Activated T-helper 1 cell treated with anti-CD3 and anti-CD28 coated beads, Interleukin-2, amount 50 U/mL, for 16 hours (primary cell): ENCODE measurements around the gene MYL12A.
"Not testable (repeated sequence)": the region's sequence is repeated elsewhere in the genome, so short reads cannot be mapped to it uniquely, and the experiment has no call there.

Experiments used
- DNase-seq, 2 donors: peaks; one replicate each; pipeline ENCODE4 v3.0.0-alpha.2; 2020; ENCODE audit warnings: low read depth in 1 of 2, low spot score in 1 of 2

The MYL12A gene

DNA sequence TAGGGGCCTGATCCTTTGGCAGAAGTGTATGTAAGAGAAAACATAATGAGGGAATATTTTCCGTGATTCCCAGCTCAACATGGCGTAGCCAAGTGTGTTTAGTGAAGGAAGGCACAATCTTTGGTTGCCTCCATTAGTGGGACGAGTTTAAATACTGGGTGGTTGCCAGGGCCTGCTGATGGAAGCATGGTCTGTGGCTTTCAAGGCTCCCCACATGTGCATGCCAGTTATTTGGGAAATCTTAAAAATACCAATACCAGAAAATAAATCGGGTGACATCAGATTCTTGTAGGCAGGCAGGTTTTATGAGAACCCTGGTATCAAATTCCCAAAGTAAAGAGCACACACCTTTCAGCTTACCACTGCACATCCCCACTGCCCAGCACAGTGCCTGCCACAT, 7.1 kb downstream of the MYL12A start:
- DNase-seq, result no peak

DNA sequence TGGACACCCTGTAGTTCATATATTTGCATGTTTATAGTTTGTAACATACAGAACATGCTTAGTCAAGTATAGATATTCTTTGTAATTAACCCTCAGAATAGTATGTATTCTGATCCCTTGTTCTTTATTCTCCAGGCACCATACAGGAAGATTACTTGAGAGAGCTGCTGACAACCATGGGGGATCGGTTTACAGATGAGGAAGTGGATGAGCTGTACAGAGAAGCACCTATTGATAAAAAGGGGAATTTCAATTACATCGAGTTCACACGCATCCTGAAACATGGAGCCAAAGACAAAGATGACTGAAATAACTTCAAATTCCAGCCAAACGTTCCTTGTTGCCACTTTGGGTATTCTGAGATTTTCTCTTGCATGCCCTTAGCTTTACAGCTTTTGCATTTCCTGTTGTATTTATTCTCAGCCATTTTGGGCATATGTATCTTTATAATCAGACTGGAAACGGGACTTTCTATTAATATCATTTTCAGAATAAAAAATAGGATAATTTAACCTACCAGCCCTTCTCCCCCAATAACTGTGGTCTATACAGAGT, 8.1 kb downstream of the MYL12A start:
- DNase-seq, result no peak

DNA sequence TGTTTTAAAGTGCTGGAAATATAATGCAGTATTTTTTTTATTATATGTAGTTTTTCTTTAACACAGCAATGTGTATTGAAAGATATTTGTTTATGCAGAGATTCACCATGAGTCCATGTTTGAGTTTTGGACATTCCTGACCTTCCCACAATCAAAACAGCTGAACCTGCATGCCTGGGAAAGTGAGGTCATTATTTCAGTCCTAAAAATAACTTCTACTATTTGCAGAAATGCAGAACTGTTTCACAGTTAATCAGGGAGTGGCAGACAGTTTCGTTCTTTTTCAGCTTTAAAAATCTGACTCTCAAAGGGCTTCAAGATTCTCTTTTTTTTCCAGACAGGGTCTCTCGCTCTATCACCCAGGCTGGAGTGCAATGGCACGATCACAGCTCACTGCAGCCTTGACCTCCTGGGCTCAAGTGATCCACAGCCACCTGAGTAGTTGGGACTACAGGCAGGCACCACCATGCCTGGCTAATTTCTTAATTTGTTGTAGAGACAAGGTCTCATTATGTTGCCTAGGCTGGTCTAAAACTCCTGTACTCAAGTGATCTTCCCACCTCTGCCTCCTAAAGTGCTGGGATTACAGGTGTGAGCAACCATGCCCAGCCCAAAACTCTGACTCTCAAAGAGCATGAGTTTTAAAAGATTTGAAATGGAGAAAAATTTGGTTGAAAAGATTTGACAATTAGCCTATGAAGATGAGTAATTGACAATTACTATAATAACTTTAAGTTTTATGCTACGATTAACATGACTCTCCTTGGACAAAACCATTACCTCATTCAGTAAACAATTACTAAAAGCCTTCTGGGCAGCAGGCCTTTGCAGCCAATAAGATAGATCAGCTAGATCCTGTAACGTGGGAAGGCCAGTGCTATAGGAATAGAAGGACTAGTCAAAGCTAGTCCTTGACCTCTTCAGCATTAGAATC, 9.4 kb downstream of the MYL12A start:
- DNase-seq, result no peak

DNA sequence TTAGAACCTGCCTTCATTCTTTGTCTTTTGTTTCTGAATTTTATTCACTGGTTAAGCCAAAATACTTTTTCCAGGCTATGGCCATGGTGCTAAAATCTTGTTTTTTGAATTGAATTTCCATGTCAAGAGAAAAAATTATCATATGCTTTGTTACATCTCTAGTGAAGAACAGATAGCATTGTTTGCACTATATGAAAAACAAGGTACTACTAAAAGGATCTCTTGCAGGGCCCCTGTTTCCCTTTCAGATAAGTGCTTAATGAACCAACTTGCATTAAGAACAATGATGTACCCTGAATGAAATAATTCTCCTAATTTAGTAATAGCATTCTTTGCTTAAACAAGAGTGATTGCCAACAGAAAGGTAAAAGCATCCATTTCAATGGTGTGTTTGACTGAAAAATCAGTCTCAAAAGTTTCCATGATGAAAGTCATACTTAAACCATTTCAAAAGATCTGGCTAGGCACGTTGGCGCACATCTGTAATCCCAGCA, 10.1 kb downstream of the MYL12A start:
- no peak for DNase-seq

DNA sequence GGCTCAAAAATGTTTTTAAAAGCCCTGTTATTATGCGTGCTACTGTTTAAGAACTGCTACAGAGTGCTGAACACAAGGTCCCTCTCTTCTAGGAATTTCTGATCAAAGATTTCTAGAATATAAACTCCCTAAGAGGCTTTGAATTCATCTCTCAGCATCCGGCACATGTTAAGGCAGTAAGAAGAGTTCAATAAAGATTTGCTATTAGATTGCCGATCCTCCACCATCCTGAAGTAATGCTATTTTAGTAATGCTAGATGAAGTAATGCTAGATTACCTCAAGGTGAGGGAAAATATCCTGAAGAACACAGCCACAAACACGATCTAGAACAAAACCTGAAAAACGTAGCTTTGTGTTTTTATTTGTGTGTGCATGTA, 13.4 kb downstream of the MYL12A start:
- DNase-seq, result no peak

DNA sequence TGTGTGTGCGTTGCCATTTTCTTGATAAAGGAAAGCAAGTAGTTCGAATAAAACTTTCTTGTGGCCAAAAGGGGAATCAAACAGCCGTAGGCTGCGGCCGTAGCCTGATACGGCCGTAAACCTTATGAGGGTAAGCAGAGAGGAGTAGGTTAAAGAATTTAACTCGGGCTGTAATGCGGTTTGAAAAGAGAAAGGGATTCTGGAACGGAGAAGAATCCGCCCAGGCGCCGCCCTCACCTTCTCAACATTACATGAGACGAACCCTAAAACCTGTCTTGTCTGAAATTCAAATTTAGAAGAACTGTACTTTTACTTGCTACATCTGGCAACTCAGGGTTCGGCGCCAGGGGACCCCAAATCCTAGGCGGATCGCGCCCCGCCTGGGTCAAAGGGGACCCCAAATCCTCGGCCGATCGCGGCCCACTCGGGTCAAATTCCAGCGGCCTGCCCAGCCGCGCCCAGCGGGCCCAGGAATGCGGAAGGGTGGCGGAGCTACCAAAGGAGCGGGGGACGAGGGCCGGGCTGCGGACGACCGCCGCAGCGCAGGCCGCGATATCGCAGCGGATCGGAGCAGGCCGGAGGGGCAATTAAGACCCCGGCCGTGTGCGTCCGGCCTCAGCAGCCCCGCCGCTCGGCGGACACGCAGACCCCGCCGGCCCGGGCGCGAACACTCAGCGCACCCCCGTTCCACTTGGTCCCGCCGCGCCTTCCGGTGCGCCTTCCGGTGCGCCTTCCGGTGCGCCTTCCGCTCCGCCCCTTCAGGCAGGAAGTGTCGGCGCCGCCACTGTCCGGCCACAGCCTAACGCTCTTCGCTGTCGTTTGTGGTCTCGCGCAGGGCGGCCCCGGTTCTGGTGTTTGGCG, 14.0 kb downstream of the MYL12A start, which contains the start of gene MYL12B:
Gene MYL12B (plus strand): TSS at position 761 of the 861 bp plus-strand sequence. CDS start 10,766 bp downstream, outside the sequence.
- peak; percentile 60 to 70 for DNase-seq

DNA sequence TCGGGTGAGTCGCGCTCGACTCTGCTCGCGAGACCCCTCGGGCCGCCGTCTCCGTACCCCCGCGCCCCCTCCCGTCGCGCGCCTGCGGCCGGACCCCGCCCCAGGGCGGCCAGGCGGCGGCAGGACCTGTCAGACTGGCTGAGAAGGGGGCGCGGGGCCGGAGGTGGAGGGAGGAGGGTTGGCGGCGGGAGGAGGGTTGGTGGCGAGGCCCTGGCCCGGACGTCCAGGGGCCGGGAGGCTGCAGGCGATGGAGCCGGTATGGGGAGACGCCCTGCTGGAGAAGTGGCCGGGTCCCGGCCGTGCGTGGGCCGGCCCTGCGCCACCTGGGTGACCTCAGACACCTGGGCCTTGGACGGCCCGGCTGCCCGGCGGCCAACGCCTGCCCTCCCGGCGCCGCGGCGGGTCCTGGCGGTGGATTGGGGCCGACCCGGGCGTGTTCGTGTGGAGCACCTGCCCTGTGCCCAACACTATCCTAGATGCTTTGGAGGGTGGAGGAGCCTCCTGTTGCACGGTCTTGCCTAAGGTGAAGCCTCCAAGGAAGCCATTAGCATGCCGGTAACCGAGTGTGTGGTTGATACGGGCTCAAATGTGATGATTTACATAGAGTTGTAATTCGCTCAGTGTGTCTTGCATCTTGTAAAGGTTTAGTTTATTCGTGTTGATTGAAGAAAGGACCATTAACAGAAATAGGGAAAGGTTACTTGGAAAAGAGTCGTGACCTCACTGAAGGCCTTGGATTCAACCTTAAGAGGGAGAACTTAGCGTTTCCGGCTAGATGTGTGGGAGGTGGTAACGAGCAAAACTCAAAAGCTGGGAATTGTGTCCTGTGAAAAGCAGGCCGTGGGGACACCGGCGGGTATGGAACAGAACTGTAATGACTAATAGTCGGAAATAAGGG, 14.9 kb downstream of the MYL12A start:
- DNase-seq, result peak in 1 of 2 donors; percentile 15

DNA sequence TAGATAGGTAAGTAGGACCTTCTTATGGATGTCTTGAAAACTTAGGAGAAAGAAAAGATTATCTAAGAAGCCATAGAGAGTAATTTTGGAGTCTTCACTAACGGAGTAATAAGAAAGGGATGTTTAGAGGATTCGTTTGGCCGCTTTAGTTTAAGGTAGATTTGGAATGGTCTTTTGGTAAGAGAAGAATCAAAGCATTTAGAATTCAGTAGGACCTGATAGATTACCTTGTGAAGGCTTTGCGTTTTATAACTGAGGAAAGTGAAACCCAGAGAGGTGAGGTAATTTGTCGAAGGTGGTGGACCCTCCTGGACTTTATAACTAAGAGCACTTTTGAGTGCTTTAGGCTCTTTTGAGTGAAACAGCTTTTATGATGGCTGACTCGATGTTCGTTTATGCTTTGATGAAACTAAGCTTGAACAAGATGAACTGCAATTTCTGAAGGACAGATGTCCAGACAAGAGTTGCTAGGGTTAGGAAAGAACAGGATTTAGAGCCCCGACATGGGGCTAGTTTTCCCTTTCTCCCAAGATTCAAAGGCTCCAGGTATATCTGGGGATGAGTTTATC, 15.6 kb downstream of the MYL12A start:
- no peak for DNase-seq

DNA sequence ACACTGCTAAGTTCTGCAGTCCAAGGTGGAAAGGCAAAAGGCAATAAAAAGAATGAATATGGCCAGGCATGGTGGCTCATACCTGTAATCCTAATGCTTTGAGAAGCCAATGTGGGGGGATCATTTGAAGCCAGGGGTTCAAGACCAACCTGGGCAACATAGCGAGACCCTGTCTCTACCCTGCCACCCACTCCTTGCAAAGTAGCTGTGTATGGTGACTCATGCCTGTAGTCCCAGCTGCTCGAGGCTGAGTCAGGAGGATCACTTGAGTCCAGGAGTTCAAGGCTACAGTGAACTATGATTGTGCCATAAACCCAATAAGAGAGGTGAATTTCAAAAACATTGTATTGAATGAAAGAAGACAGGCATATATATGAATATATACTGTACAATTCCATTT, 16.8 kb downstream of the MYL12A start:
- no peak for DNase-seq

DNA sequence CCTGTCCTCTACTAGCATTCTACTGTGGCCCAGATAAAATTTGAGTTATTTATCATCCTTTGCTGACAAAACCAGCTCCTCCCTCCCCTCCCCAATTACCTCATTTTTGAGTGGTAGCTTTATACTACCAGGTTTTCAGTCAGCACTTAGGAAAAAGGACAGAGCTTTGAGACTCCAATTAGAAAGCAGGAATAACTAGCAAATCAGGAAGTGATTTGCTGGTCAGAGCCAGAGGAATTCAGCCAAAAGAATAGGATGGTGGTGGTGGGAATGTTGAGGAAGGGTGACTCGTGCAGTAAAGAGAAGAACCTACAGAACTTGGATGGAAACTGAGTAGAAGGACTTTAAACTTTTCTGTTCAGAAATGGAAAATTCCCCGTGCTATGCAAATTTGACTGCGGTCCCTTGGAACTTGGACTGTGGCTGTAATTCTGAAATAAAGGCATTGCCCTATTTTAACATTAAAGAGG, 18.0 kb downstream of the MYL12A start:
- no peak for DNase-seq

DNA sequence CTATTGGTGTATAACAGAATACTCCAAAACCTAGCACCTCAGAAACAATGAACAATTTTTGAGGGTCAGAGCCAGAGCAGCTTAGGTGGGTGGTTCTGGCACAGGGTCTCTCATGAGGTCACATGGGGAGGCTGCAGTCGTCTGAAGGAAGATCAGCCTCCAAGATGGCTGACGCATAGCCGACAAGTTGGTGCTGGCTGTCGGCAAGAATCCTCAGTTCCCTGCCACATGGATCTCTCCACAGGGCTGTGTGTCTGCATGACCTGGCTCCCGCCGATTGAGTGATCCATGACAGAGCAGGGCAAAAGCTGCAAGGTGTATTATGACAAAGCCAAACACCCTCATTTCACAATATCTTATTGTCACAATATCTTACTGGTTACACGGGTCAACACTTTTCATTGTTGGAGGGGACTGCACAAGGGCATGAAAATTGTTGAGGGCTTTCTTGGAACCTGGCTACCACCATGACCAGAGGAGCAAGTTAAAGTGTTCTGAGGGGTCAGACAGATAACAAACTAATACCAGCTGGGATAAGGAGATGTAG, 18.5 kb downstream of the MYL12A start:
- DNase-seq, result no peak

DNA sequence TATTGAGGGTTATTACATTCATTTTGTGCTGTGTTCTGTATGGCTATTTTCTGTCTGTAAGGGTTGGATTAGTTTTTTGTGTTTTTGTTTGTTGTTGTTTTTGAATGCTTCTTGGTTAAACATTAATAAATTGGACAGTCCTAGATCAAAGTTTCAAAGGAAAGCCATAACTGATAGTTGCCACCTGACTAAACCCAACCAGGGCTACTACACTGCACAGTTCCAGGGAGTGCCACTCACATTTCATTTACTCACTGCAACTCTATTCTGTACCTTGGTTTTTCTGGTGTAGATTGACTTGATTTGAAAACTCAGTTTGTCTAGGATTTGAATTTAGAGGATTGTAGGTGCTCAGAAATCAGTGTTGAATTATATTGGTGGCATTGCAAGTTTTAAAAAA, 20.7 kb downstream of the MYL12A start:
- DNase-seq, result no peak

DNA sequence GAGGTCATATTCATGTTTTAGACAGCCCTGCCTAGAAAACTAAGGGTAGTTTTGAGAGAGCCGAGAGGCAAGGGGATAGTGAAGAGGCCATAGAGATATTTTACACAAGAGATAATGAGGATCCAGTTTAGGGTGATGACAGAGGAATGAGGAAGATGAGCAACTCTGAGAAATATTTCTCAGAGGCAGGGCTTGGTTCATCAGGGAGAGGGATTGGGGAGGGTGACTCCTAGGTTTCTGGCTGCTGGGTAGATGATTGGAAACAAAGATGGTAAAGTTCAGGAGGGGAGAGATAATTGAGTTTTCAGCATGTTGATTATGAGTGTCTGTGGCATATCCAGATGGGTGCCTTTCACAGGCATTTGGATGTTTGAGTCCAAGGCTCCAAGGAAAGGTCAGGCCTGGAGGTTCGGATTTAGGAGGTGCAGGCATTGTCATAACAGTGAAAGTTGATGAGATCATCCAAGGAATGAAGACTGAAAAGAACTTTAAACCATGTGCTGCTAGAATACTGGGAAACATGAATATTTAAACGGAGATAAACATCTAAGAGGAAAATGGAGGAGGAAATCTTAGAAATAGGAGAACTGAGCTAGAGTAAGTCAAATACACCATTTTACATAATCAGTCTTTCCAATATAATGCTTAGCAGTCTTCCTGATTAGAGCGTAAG, 21.8 kb downstream of the MYL12A start:
- no peak for DNase-seq

DNA sequence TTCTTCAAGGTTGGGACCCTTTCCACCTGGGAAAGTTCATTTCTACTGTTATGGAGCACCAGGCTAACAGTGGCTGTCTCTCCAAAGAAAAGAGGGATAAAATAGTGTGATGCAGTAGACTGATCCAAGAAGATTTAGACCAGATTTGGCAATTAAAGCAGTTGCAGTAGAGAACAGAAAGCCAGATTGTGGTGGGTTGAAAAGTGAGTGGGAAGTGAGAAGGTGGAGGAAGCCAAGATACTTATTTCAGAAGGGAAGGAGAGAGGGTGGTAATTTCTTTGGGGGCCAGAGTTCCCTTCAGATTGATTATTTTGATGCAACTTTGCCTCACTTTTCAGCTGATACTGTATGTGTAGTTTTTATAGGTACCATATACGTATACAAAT, 22.3 kb downstream of the MYL12A start:
- DNase-seq, result no peak

DNA sequence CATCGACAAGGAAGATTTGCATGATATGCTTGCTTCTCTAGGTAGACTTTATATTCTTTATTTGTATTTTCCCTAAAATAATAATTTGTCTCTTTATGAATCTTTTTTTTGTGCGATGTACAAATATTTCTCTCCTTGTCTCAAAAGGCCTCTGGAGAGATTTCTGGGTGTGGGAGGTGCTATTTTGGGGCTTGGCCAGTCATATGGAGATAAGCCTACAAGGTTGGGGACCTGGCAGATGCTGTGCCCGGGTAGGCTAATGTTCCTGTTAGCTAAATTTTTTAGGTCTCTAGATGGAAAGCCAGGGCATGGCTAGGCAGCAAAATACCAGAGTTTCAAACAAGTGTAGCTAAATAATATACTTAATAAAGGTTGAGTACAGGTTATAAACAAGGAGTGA, 25.4 kb downstream of the MYL12A start:
- no peak for DNase-seq

DNA sequence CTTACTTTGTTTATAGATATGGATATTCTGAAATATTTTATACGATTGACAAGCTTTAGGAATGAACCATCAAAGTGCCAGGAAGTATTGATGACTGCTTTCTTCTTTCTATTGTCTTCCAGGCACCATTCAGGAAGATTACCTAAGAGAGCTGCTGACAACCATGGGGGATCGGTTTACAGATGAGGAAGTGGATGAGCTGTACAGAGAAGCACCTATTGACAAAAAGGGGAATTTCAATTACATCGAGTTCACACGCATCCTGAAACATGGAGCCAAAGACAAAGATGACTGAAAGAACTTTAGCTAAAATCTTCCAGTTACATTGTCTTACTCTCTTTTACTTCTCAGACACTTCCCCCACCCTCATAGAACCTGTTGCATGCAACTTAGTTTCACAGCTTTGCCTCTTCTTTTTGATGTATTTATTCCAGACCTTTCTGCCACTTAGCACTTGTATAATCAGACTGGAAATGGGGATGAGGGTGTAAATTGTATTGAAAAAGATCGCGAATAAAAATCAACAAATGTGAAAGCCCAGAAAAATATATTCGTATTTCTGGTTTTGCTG, 30.1 kb downstream of the MYL12A start:
- not testable (repeated sequence) for DNase-seq

DNA sequence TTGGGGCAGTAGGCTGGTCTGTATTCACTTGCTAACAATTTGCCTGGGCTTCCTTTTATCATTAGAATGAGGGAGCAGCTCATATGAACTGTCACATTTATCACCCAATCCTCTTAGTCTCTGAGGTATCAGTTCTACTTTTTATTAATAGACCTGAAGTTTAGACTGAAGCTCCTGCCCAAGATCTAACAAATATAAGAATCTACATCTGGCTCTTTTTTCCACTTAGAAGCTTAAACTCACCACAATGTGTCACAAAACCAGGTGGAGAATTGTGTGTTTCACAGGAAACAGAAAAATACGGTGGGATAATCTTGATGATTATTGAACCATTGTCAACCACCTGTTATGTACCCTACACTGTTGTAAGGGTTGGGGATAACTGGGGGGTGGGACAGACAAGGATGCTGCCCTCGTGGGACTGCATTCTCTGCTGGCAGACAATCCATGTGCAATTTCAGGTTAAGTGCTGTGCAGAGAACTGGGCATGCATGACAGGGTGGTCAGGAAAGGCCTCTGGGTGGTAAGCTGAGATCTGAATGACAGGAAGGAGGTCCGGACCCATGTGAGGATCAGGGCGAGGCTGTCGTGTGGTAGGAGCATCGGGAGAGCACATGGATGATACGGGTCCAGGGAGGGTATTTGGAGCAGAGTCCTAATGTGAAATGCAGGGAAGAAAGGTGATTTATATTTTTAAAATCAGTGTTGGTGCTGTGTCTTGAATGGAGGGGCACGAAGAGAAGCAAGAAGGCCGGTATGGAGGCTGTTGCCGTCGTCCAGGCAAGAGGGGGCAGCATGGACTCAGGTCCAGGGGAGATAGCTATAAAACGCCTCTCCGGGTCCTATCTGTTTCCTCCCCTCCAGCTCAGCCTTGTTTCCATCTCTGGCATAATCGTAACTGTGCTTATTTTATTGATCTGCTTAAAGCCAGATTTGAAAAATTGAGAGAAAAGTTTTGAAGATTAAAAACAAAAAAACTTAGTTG, 31.9 kb downstream of the MYL12A start:
- no peak for DNase-seq
